Activated CD4-positive, alpha-beta T cell treated with anti-CD3 and anti-CD28 coated beads for 1 hour (primary cell): Measurements from ENCODE around the gene PAPPA2.
"Not testable (repeated sequence)": the region's sequence is repeated elsewhere in the genome, so short reads cannot be mapped to it uniquely, and the experiment has no call there.

ENCODE experiments used
- DNase-seq: peaks from one replicate; pipeline ENCODE4 v3.0.0-alpha.2; 2020

PAPPA2 gene

DNA sequence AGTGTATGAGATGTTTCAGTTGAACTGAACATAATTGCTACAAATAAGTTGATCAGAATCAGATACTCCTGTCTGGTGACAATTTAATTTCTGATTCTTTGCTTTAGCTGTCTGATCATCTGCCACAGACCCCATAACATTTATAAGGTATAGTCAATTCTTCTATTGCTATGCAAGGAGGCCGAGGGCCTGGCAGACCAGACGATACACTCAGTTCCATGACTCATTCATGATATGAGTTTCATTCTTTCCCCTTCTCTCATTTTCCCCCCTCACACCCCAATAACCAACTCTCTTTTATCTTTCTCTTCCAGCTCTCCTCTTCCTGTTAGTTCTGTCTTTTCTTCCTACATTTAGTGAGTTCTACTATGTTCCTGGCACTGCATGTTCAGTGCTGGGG, 236.8 kb downstream of the PAPPA2 start:
- DNase-seq, result no peak

DNA sequence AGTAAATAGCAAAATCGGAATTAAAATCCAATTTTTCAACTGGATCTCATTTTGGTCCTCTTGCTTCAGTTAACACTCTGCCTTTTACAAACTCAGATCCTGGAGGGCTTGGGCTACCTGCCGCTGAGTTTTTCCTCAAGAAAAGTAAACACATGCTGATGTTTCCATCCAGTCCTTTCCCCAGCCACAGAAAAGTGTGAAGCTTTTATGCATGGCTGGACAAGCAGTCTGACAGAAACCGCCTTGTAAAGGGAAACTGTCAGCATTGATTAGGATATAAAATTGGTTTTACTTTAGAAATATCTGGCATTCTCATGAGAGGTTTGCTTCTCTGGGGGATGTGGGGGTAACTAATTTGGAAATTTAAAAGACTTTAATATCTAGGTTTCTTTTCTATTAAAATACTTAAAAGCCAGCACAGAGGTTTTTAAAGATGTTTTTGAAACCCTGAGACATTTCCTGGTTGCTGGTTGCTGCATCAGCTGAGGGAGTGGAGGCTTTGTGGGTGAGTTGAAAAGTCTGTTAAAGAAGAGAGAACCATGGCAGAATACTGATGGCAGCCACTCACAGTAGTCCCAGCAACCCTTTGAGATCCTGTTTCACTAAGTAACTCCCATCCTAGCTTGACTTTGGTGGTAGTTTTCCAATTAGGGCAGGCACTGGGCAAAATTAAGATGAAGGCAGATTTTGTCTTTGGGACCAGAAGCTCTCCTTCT, 238.3 kb downstream of the PAPPA2 start:
- DNase-seq, result no peak

DNA sequence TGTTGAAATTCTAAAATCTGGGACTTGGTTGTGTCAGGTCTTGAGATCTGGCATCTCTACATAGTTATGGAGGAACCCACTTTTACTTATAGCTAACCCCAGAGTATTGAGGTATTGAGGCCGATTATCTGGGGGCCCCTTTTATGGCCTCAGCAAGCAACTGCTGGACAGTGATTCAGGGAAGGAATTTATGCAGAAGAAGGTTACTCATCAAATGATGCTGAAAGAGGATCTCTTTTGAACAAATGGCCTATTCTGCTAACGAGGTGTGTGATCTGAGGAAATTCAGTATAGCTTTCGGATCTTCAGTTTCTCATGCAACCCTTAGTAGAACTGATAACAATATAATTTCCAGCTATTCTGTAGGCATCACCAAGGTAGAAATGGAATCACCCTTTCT, 239.9 kb downstream of the PAPPA2 start:
- no peak for DNase-seq

DNA sequence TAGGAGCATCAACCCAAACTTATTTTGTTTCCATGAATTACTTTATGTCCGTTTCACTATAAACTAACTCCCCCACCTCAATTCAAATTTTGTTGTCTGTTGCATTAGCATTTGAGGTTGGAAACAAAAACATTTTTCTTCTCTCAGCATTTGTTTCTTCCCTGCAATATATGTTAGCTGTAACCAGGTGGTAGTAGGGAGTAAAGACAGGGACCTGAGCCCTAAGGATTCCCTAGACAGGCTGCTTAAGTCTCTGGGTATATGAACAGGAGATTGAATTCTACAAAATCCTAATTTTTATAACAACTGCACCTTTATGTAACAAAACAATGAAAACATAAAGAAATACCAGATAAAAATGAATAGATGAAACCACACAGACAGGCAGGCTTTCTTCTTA, 242.6 kb downstream of the PAPPA2 start:
- DNase-seq, result no peak

DNA sequence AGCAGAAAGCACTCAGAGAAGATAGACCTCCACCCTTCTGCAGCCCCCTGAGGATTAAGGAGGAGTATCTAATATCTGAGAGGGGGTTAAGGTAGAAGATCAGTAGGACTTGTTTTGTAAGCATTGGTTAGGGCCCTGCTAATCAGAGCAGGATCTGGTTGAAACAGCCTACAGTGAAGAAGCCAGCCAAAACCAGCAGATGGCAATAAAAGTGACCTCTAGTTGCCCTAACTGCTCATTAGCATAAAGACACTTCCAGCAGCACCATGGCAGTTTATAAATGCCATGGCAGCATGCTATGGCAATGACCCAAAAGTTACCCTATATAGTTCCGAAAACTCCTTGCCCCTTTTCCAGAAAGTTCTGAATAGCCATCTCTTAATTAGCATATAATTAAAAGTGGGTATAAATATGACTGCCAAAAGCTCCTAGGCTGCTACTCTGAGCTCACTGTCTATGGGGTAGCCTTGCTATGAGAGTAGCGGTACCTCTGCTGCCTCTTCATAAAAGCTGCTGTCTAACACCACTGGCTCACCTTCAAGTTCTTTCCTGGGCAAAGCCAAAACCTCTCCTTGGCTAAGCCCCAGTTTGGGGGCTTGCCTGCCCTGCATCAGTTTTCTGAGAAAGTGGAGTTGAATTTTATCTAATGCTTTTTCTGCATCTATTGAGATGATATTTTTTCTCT, 254.2 kb downstream of the PAPPA2 start:
- DNase-seq, result no peak

DNA sequence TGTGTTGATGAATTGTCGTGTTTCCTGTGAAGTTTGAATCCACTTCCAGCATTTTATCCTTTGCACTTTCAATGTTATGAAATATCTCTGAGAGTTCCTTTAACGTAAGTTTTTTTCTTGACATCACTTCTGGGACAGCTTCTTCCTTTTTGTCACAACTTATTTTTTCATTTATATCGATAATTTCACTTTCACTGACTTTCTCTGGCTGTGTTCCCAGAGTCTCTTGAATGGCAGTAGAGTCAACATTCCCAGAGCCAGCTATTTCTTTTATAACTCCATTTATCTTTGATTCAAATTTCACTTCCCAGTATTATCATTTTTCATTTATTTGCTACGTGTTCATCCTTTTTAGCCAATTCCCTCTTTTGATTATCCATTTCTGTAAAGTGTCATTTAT, 256.5 kb downstream of the PAPPA2 start:
- no peak for DNase-seq

DNA sequence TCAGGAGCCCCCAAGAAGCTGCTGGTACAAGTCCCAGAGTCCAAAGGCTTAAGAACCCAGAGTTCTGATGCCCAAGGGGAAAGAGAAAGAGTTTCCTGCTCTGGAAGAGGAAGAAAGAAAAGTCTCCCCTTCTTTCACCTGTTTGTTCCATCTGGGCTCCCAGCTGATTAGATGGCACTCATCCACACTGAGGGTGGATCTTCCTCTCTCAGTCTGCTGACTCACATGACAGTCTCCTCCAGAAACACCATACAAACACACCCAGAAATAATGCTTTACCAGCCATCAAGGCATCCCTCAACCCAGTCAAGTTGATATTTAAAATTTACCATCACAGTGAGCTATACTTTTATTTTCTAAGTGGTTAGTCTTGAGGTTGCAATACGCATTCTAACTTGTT, 257.9 kb downstream of the PAPPA2 start:
- DNase-seq, result no peak

DNA sequence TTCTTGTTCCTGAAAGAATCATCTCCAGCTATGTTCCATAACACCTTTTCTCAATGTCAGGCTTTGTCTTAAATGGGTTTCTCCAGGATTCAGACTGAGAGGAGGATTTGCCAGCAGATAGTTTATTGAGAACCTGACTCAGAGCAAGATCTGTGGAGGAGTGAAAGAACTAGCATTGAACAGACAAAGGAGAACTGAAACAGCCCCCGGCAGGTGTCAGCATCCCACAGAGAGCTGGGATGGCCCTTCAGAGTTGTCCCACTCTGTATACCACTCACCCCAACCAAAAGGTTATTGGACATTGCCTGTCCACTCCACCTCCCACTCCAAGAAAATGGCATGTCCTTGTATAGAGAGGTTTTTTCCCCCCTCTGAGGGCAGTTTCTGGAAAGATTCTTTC, 270.7 kb downstream of the PAPPA2 start:
- DNase-seq, result no peak

DNA sequence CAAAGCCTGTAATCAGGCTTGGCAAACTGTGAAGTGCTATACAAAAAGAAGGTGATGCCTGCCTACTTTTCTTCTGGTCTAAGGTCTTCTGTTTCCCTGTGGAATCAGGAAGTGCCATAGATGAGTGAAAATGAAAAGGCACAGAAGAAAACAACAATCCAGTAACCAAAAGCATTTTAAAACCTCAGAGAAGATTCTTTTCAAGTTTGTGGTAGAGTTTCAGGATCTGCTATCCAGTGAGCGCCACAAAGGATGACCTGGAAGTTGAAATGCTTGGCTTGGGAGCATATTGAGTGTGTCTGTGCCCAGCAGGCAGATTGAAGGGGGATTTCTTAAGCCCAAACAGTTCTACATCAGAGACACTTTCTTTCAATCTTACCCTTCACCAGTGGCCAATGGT, 272.2 kb downstream of the PAPPA2 start:
- DNase-seq, result no peak

DNA sequence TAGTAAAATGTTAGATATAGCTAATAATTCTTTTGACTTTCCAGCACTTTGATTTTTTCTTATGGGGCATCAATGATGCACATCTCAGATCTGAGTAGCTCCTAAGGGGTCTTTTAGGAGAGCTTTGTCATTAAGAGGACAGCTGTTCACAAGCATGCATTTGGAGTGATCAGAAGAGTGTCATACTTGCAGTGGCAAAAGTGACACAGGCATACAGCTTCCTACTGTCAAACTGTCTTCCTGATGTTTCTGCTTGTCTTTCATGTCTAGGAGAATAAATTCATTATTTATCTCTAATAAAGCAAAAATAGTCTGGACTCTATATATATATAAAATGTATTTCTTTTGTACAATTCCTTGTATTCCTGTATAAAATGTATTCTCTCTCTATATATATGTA, 273.0 kb downstream of the PAPPA2 start:
- DNase-seq, result no peak

DNA sequence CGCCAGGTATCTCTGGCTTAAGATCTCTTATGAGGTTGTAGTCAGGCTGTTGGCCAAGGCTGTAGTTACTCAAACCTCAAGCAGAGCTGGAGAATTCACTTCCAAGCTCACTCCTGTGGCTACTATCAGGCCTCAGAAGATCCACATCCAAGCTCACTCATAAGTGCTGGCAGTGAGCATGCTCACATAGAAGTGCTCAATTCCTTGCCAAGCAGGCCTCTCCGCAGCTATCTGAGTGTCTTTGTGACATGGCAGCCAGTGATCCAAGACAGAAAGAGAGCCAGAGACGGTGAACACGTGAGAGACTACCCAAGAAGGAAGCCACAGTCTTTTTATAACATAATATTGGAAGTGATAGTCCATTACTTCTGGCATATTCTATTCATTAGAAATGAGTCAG, 278.2 kb downstream of the PAPPA2 start:
- DNase-seq, result no peak

DNA sequence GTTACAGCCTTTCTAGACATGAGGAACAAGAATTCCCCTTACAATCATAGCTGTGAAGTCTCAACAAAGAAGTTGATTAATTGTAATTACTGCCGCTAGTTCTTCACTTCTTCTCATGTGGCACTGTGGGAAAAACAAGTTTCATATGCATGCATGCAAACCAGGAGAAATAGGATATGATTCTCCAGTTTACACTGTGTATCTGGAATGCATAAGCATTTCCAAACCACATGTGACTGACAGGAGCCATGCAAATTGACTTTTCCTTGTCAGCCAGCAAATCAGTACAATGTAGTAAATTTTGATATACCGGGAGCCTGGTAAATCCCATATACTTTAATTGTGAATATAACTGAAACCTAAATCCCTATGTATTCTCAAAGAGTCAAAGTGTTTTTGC, 279.3 kb downstream of the PAPPA2 start:
- no peak for DNase-seq

DNA sequence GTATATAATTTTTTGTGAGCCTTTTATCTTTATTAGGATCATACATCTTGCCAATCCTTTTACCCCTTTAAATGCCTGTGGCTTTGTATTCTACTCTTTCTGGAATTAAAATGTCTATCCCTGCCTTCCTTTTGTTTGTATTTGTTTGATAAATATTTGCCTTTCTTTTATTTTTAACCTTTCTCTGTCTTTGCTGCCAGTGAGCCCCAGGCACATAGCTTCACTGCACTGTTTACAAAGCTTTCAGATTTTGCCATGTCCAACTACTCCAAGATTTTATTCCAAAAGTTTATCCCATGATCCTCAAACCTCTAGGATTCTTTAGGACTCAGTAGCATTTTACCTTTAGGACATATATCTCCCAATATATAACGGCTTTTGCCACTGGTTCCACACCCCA, 281.2 kb downstream of the PAPPA2 start:
- DNase-seq, result no peak

DNA sequence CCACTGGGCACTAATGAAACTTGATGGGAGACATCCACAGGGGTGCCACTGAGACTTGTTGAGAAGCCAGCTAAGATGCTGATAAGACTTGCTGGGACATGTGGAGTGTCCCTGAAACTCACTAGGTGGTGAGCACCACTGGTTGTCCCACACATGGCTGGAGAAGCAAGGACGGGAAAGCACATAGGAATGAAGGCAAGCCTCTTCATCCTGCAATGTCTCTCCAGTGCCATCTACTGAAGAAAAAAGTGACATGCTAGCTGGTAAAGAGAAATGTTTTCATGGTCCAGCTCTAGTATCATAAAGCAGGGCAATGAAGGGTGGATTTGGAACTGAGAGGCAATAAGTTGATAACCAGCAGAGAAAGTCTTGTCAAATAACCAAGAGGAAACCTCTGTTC, 283.0 kb downstream of the PAPPA2 start:
- DNase-seq, result no peak

DNA sequence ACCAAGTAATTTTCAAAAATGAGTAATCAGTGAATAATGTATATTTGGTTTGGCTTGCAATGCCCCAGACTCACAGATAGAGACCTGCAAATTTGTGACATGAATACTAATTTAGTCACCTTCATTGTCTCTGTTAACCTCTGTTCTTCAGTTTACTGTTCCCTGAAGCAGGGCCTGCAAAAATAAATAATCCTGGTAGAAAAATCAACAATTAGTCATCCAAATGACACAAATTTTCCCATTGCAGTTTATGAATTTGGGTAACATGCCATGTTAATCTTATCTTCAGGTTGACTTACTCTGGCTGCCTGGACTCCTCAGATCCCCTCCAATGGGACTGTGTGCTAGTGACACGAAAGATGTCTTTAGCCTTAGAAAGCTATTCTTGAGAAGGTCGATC, 289.5 kb downstream of the PAPPA2 start:
- DNase-seq, result no peak

DNA sequence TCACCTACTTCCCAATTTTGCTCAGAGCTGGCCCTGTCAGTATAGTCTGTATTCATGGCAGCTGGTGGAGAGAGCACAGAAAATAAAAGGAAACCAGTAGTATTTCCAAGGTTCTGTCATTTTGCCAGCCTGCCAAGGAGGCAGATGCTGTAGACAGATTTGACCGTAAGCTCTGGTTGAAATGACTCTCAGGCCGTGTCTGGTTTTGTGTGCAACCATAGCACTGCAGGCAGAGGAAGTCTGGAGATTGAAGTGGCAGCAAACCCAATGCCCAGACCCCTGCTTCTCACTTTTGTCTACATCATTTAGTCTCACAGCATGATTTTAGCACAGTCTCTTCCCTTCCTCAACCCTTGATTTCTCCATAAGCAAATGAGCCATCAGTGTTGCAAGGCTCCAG, 291.7 kb downstream of the PAPPA2 start:
- DNase-seq, result no peak

DNA sequence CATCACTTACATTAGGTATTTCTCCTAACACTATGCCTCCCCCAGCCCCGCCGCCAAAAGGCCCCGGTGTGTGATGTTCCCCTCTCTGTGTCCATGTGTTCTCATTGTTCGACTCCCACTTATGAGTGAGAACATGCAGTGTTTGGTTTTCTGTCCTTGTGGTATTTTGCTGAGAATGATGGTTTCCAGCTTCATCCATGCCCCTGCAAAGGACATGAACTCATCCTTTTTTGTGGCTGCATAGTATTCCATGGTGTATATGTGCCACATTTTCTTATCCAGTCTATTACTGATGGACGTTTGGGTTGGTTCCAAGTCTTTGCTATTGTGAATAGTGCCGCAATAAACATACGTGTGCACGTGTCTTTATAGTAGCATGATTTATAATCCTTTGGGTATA, 293.8 kb downstream of the PAPPA2 start:
- not testable (repeated sequence) for DNase-seq

DNA sequence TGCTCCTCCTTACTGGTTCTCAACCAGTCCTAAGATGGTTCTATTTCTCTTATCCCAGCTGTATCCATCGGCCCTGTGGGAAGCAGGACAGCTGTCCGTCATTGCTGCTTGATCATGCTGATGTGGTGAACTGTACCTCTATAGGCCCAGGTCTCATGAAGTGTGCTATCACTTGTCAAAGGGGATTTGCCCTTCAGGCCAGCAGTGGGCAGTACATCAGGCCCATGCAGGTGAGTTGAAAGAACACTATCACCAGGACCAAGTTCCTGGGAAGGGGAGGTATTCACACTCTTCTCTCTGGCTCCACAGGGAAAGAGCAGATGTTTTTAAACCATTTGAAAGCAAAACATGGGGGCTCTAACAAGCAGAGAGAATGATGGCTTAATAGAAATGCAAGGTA, 302.6 kb downstream of the PAPPA2 start:
- DNase-seq, result no peak

DNA sequence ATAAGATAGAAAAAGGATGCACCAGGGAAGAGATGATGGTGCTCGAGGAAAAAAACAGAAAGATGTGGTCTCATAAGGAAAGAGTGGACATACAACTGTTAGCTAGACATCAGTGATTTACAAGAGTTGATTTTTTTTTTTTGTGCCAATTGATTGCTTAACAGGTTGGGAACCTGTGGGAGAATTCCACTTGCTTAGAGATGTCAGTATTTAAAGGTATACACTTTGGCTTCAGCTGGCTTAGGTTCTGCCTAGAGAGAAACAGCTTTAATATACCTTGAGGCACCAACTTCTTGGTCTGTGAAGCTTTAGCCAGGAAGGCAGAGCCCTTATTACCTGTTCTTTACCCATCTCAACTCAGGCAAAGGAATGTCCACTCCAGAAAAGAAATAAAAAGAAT, 303.8 kb downstream of the PAPPA2 start:
- DNase-seq, result no peak

DNA sequence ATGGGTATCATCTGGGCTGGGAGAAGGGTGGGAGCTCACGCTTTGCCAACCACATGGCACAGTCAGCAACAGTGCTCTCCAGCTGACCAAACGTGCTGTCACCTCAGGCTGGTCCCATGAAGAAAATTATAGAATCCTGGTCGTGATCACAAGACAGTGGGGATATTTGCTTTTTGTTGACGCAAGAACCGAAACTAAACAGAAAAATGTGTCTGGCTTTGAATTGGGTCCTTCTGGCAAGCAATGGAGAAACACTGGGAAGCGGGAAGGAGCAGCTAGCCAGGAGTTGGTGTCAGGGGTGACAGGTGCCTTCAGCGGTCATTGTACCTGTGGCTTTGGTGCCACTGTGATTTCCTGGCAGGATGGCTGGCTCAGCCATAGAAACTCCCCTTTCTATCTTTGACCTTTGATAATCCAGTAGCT, 304.8 kb downstream of the PAPPA2 start:
- no peak for DNase-seq

DNA sequence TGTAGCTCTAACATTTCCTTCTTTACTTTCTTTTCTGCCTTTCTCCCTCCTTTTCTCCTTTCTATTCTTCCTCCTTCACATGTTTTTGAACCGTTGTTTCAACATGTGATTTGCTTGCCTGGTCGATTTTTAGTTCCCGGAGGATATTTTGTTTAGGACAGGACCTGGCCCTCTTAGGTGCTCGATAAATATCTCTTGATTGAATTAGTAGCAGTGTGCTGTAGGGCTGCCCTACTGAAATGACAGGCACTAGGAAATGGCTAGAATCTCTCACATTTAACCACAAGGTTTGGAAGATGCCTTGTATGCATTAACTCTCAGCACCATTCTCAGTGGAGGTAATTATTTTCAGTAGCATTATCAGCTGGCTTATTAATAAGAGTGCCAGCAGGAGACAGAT, 305.6 kb downstream of the PAPPA2 start:
- no peak for DNase-seq

DNA sequence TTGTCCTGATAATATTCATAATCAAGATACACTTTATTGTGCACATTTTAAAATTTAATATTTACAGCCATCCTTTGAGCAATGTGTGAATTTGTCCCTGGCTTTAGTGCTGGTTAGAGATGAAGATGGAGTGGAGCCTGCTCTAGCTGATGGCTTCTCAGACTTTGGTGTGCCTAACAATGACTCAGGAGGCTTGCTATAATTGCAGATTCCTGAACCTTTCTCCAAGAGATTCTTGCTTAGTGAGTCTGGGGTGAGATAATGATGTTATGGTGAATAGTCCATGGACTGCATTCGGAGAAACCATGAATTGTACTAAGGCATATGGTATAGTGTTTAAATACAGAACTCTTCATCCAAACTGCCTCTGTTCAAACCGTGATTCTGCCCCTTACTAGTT, 307.1 kb downstream of the PAPPA2 start:
- DNase-seq, result no peak

DNA sequence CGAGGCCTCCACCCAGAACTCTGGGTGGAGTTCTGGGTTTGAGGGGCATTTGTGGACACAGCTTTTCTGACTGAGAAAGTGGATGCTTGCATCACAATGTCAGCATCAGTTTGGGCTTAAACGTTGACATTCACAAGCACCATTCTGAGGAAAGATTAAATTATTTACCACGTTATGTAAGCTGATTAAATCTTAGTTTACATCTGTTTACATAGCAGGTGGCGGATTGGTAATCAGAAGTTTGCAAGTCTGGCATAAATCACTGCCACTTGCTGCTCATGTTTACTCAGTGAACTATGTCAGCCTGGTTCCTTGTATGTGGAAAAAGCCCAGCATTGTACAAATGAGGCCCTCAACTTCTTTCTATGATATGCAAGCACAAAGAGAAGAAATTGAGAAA, 310.1 kb downstream of the PAPPA2 start:
- no peak for DNase-seq

DNA sequence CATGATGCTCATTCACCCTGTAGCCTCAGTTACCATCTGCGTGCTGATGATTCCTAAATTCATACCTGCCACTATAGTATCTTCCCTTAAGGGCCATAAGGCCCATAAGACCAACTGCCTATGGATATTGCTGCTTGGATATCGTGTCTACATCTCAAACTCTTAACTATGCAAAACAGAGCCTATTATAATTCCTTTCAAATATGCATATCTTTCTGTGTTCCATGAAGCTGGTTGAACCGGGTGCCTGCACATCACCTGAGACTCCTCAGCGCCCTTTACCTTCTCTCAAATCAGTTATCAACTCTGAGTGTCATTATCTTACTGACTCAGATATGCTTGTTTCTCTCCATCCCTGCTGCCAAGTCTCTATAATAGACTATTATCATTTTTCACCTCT, 311.2 kb downstream of the PAPPA2 start:
- DNase-seq, result no peak

DNA sequence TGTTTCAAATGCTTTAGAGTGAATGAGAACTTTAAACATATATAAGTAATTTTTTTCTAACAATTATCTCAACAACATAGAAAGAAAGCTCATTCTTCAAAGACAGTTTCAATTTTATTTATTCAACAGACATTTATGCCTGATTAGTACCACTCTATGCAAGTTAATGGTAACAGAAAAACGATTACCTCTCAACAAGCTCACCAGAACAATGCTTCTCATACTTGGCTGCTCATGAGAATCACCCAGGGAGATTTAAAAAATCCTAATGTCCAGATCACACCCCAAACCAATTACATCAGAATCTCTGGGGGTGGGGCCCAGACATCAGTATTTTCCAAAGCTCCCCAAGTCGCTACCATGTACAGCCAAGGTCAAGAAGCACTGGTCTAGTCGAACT, 312.4 kb downstream of the PAPPA2 start:
- DNase-seq, result no peak
